Endodermal cell (in vitro differentiated cells): ENCODE measurements around the gene PLCB4. TPM values are rescaled to one million over a fixed set of nuclear protein-coding genes. Genes with fewer than 3 reads are reported as not detected.

Experiments
- DNase-seq: peaks from one replicate; pipeline ENCODE4 v3.0.0-alpha.2; 2017
- H3K27ac ChIP-seq: 2 replicates; pipeline ENCODE4 v1.5.1; 2013; ENCODE audit warnings: mild to moderate bottlenecking, low read depth, low read length, moderate library complexity
- H3K27me3 ChIP-seq: 2 replicates; pipeline ENCODE4 v1.6.1; 2013; ENCODE audit warnings: mild to moderate bottlenecking, low read length, moderate library complexity; ENCODE audit not compliant: insufficient read depth, control insufficient read depth, poor library complexity, severe bottlenecking
- H3K36me3 ChIP-seq: 2 replicates; pipeline ENCODE4 v1.7.0; 2013; ENCODE audit warnings: mild to moderate bottlenecking, low read length, moderate library complexity; ENCODE audit not compliant: control insufficient read depth, insufficient read depth
- H3K4me1 ChIP-seq: one replicate; pipeline ENCODE4 v1.7.0; 2013; ENCODE audit warnings: low read length; ENCODE audit not compliant: control insufficient read depth, insufficient read depth
- H3K4me3 ChIP-seq: 2 replicates; pipeline ENCODE4 v1.5.1; 2013; ENCODE audit warnings: mild to moderate bottlenecking, low read length, moderate library complexity
- H3K9ac ChIP-seq: 2 replicates; pipeline ENCODE4 v1.6.1; 2013; ENCODE audit warnings: mild to moderate bottlenecking, low read length, moderate library complexity; ENCODE audit not compliant: poor library complexity, severe bottlenecking; ENCODE audit errors: extremely low read depth
- H3K9me3 ChIP-seq: 2 replicates; pipeline ENCODE4 v1.6.1; 2013; ENCODE audit warnings: mild to moderate bottlenecking, low read length, moderate library complexity; ENCODE audit not compliant: control insufficient read depth
- H3K27ac Mint-ChIP-seq: 2 replicates; pipeline ENCODE4 v1.8.0; 2020; ENCODE audit warnings: mixed read lengths
- H3K27me3 Mint-ChIP-seq: 2 replicates; pipeline ENCODE4 v1.8.0; 2021; ENCODE audit warnings: mild to moderate bottlenecking, mixed read lengths; ENCODE audit not compliant: insufficient read depth
- H3K36me3 Mint-ChIP-seq: 2 replicates; pipeline ENCODE4 v1.8.0; 2020; ENCODE audit warnings: low read depth, mixed read lengths
- H3K4me1 Mint-ChIP-seq: 2 replicates; pipeline ENCODE4 v1.8.0; 2020; ENCODE audit warnings: mixed read lengths
- H3K4me3 Mint-ChIP-seq: 2 replicates; pipeline ENCODE4 v1.8.0; 2020; ENCODE audit warnings: mild to moderate bottlenecking, moderate library complexity, mixed read lengths
- H3K9me3 Mint-ChIP-seq: 2 replicates; pipeline ENCODE4 v1.8.0; 2020; ENCODE audit warnings: mild to moderate bottlenecking, mixed read lengths
- CTCF ChIP-seq: fragments of 200-600 bp; sonication (generic); conservative IDR thresholded peaks from 2 replicates; pipeline ENCODE4 v1.5.0; 2021; ENCODE audit warnings: antibody characterized with exemption, mild to moderate bottlenecking
- WGBS, 2 experiments: methylation state at CpG; one replicate each; pipeline versions ENCODE4 v1.1.5 to v1.1.7; 2013; ENCODE audit warnings: missing lambda C conversion rate in 2 of 2, mixed read lengths in 1 of 2; ENCODE audit not compliant: insufficient coverage in 1 of 2, insufficient read length in 1 of 2; 5-methylcytosine and 5-hydroxymethylcytosine counted together
- total RNA-seq, 2 donors: library from RNA; stranded (reverse); fragmentation: NEBNext Ultra II Directional in 1 of 2; extraction: Animal tissue kit (Norgen Biotek cat#: 25700) in 1 of 2; gene quantifications; 2 replicates in 1 of 2; 3 replicates in 1 of 2; pipeline ENCODE4 v1.2.1, GENCODE V29; 2021

PLCB4 gene
- total RNA-seq, 2 donors from 2014 or later = 14.4 to 14.6 TPM

- WGBS, 2 experiments = 82 to 85% methylated on average over 12 to 14 of the region's 14 CpGs
- no peaks in the 10 kb centered on the region for H3K9me3 Mint-ChIP-seq
- H3K4me3 Mint-ChIP-seq = no peak overlapping the region
- H3K27me3 Mint-ChIP-seq = no peaks in the 10 kb centered on the region
- no peaks in the 10 kb centered on the region for H3K9me3 ChIP-seq
- H3K36me3 ChIP-seq = no peaks in the 10 kb centered on the region
- no peak overlapping the region for H3K9ac ChIP-seq
- peak; percentile 76 for TF ChIP-seq CTCF
- H3K4me1 ChIP-seq = no peaks in the 10 kb centered on the region
- no peaks in the 10 kb centered on the region for H3K4me1 Mint-ChIP-seq
- peak; percentile 77 for DNase-seq
- no peak overlapping the region for H3K27ac Mint-ChIP-seq
- H3K4me3 ChIP-seq = no peak overlapping the region
- no peaks in the 10 kb centered on the region for H3K27me3 ChIP-seq
- H3K36me3 Mint-ChIP-seq = peaks cover 2% of the 10 kb centered on the region
- H3K27ac ChIP-seq = peak overlapping the region; percentile 18
Measured at GRCh38 chr20:9359561-9360308, 290.8 kb downstream of the PLCB4 start.

- TF ChIP-seq CTCF = no peak
- H3K27ac Mint-ChIP-seq = no peak overlapping the region
- Histone ChIP-seq H3K9me3 (no peaks in the 10 kb centered on the region), H3K27ac (peak overlapping the region; percentile 6), H3K4me1 (no peaks in the 10 kb centered on the region), H3K36me3 (no peaks in the 10 kb centered on the region), H3K9ac (no peak overlapping the region), H3K4me3 (no peak overlapping the region), H3K27me3 (no peaks in the 10 kb centered on the region)
- H3K4me1 Mint-ChIP-seq = no peaks in the 10 kb centered on the region
- WGBS, 2 experiments = 83 to 94% methylated on average over 1 of the region's 1 CpG
- no peaks in the 10 kb centered on the region for H3K27me3 Mint-ChIP-seq
- H3K9me3 Mint-ChIP-seq = no peaks in the 10 kb centered on the region
- no peak for DNase-seq
- H3K36me3 Mint-ChIP-seq = peaks cover 2% of the 10 kb centered on the region
- H3K4me3 Mint-ChIP-seq = no peak overlapping the region
Measured at GRCh38 chr20:9360431-9360830, 291.5 kb downstream of the PLCB4 start.

GRCh38 chr20:9363673-9364072 is 294.8 kb downstream of the PLCB4 start:
- Mint-ChIP-seq H3K27me3 (no peaks in the 10 kb centered on the region), H3K9me3 (no peaks in the 10 kb centered on the region), H3K4me3 (no peak overlapping the region), H3K27ac (no peak overlapping the region), H3K4me1 (no peaks in the 10 kb centered on the region), H3K36me3 (peaks cover 2% of the 10 kb centered on the region)
- H3K36me3 ChIP-seq = no peaks in the 10 kb centered on the region
- no peak overlapping the region for H3K27ac ChIP-seq
- 83 to 86% methylated on average over 1 to 2 of the region's 2 CpGs for WGBS, 2 experiments
- DNase-seq = no peak
- no peaks in the 10 kb centered on the region for H3K4me1 ChIP-seq
- H3K9me3 ChIP-seq = no peaks in the 10 kb centered on the region
- H3K27me3 ChIP-seq = no peaks in the 10 kb centered on the region
- no peak overlapping the region for H3K9ac ChIP-seq
- no peak for TF ChIP-seq CTCF
- no peak overlapping the region for H3K4me3 ChIP-seq
